Hindlimb muscle (tissue), 1 donor: Measurements from ENCODE around the gene GPAT3. TPM values are rescaled to one million over a fixed set of nuclear protein-coding genes. Genes with fewer than 3 reads are reported as not detected.
"Not testable (repeated sequence)": the region's sequence is repeated elsewhere in the genome, so short reads cannot be mapped to it uniquely, and the experiment has no call there.

Experiments
- DNase-seq: peaks from one replicate; pipeline ENCODE4 v3.0.0-alpha.2; 2013
- polyA plus RNA-seq: library from polyadenylated mRNA; unstranded; fragments of 120-200 nt; gene quantifications from one replicate; pipeline ENCODE4 v1.2.1, GENCODE V29; 2013; ENCODE audit not compliant: insufficient read length

GPAT3 gene
- polyA plus RNA-seq, 1 donor, result 18.5 TPM

- DNase-seq, result no peak
Observed at GRCh38 chr4:83552924-83553323, 17.0 kb downstream of the GPAT3 start.

- DNase-seq, result no peak
Observed at GRCh38 chr4:83556006-83556707, 20.2 kb downstream of the GPAT3 start.

GRCh38 chr4:83556816-83557215, 20.9 kb downstream of the GPAT3 start:
- DNase-seq, result no peak

GRCh38 chr4:83558059-83558653, 22.2 kb downstream of the GPAT3 start:
- DNase-seq, result no peak

- DNase-seq, result no peak
Observed at GRCh38 chr4:83558680-83559079, 22.8 kb downstream of the GPAT3 start.

- DNase-seq, result no peak
Observed at GRCh38 chr4:83560523-83560922, 24.6 kb downstream of the GPAT3 start.

GRCh38 chr4:83561381-83561780, 25.5 kb downstream of the GPAT3 start:
- no peak for DNase-seq

GRCh38 chr4:83563998-83564397, 28.1 kb downstream of the GPAT3 start:
- DNase-seq, result no peak

- DNase-seq, result no peak
Observed at GRCh38 chr4:83568062-83568461, 32.2 kb downstream of the GPAT3 start.

- no peak for DNase-seq
Observed at GRCh38 chr4:83569429-83569828, 33.5 kb downstream of the GPAT3 start.

GRCh38 chr4:83569987-83570386, 34.1 kb downstream of the GPAT3 start:
- no peak for DNase-seq

- DNase-seq, result no peak
Observed at GRCh38 chr4:83572848-83573247, 36.9 kb downstream of the GPAT3 start.

GRCh38 chr4:83574247-83574646, 38.3 kb downstream of the GPAT3 start:
- no peak for DNase-seq

GRCh38 chr4:83576237-83576636, 40.3 kb downstream of the GPAT3 start:
- not testable (repeated sequence) for DNase-seq

GRCh38 chr4:83581411-83582288, 45.7 kb downstream of the GPAT3 start:
- no peak for DNase-seq

GRCh38 chr4:83582289-83582785, 46.4 kb downstream of the GPAT3 start:
- no peak for DNase-seq

GRCh38 chr4:83585982-83586508, 50.1 kb downstream of the GPAT3 start:
- DNase-seq, result no peak

GRCh38 chr4:83589279-83589678, 53.4 kb downstream of the GPAT3 start:
- peak; percentile 2 for DNase-seq

- DNase-seq, result no peak
Observed at GRCh38 chr4:83591056-83591455, 55.1 kb downstream of the GPAT3 start.

- DNase-seq, result no peak
Observed at GRCh38 chr4:83591730-83592129, 55.8 kb downstream of the GPAT3 start.

- no peak for DNase-seq
Observed at GRCh38 chr4:83599183-83599582, 63.3 kb downstream of the GPAT3 start.

GRCh38 chr4:83603129-83603528, 67.2 kb downstream of the GPAT3 start:
- DNase-seq, result no peak

- DNase-seq, result no peak
Observed at GRCh38 chr4:83604321-83604720, 68.4 kb downstream of the GPAT3 start.
